GM20000 (cell line): ENCODE data around the gene EXOC6B.
"Not testable (repeated sequence)": the region's sequence is repeated elsewhere in the genome, so short reads cannot be mapped to it uniquely, and the experiment has no call there.

ENCODE experiments used
- DNase-seq: peaks from one replicate; pipeline ENCODE4 v3.0.0; 2012; ENCODE audit warnings: low spot score
- CTCF ChIP-seq: IDR thresholded peaks from 2 replicates; pipeline ENCODE4 v1.5.1; 2012; ENCODE audit warnings: mild to moderate bottlenecking, control low read depth; ENCODE audit errors: extremely low read depth, missing control alignments

Gene EXOC6B

GRCh38 chr2:72496479-72496878 lies 329.4 kb downstream of the EXOC6B start:
- no peak for DNase-seq
- TF ChIP-seq CTCF = no peak

DNA sequence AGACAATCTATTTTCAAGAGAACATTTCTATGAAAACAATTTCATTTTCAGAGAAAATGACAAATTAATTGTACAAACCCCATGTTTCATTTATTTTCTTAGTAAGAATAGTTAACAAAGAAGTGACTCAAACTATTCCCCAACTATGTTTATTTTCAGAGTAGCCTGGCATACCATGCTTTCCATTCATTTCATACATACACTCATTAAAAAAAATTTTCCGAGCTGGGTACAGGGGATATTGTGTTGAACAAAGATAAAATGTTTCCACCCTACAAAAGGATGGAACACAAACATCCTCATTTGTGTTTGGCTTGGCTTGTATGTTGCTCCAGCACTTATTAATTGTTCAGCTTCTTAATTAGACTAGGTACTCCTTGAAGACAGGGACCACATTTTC lies 331.4 kb downstream of the EXOC6B start:
- no peak for TF ChIP-seq CTCF
- no peak for DNase-seq

- DNase-seq = not testable (repeated sequence)
Measured at GRCh38 chr2:72484622-72485021, 341.2 kb downstream of the EXOC6B start.

- DNase-seq = no peak
- no peak for TF ChIP-seq CTCF
Measured at GRCh38 chr2:72483346-72483745, 342.5 kb downstream of the EXOC6B start.

- DNase-seq = no peak
- TF ChIP-seq CTCF = no peak
Measured at GRCh38 chr2:72475246-72475645, 350.6 kb downstream of the EXOC6B start.

GRCh38 chr2:72457801-72458516 lies 367.9 kb downstream of the EXOC6B start:
- no peak for TF ChIP-seq CTCF
- DNase-seq = no peak

DNA sequence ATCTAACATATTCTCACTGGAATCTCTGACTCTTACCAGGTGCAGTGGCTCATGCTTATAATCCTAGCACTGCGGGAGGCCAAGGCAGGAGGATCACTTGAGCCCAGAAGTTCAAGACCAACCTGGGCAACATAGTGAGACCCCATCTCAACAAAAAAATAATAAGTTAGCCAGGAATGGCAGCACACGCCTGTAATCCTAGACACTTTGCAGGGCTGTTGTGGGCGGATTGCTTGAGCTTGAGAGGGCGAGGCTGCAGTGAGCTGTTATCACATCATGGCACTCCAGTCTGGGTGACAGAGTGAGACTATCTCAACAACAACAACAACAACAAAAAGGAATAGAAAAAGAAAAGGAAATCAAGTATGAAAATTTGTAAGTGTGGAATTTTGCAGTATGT lies 371.6 kb downstream of the EXOC6B start:
- TF ChIP-seq CTCF = no peak
- DNase-seq = no peak

- no peak for DNase-seq
- no peak for TF ChIP-seq CTCF
Measured at GRCh38 chr2:72442270-72442669, 383.6 kb downstream of the EXOC6B start.
